ENCODE results near the gene SLC35E2B.

Gene SLC35E2B

DNA sequence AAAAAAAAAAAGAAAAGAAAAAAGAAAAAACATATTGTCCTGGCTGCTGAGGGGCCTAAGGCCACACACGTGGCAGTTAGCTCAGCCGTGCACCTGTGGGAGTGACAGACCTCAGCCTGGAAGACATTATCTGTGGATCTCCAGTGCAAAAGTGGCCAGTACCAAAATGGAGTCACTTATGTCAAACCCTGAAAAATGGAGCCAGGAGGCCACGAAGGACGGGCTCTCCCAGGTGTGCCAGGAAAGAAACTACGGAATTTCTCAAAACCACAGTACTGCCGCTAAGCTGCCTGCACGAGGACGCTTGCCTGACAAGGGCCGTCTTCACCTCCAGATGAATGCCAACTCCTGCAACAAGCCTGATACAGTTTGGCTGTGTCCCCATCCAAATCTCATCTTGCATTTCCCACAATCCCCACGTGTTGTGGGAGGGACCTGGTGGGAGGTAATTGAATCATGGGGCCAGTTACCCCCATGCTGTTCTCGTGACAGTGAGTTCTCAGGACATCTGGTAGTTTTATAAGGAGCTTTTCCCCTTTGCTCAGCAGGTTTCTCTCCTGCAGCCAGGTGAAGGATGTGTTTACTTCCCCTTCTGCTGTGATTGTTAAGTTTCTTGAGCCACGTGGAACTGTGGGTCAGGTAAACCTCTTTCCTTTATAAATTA lies 82.6 kb downstream of the SLC35E2B start:
- DNase-seq (ENCODE audit: low read depth), result no peak

All from stimulated activated CD4-positive, alpha-beta T cell treated with anti-CD3 and anti-CD28 coated beads, Interleukin-2, amount 100 ng/mL, for 4 hours (primary cell).